H4 (cell line): ENCODE data around the gene SF3B3. TPM values are rescaled to one million over a fixed set of nuclear protein-coding genes. Genes with fewer than 3 reads are reported as not detected.

ENCODE experiments used
- DNase-seq: peaks from one replicate; pipeline ENCODE4 v3.0.0-alpha.2; 2015; ENCODE audit warnings: low spot score
- total RNA-seq: library from RNA; depleted of rRNA; stranded (reverse); fragments of >200 nt; shearing (Covaris generic); gene quantifications from 2 replicates; pipeline ENCODE4 v1.2.3, GENCODE V29; 2014; rRNA removed

Gene SF3B3
- total RNA-seq: 133 and 180 TPM in 2 replicates

DNA sequence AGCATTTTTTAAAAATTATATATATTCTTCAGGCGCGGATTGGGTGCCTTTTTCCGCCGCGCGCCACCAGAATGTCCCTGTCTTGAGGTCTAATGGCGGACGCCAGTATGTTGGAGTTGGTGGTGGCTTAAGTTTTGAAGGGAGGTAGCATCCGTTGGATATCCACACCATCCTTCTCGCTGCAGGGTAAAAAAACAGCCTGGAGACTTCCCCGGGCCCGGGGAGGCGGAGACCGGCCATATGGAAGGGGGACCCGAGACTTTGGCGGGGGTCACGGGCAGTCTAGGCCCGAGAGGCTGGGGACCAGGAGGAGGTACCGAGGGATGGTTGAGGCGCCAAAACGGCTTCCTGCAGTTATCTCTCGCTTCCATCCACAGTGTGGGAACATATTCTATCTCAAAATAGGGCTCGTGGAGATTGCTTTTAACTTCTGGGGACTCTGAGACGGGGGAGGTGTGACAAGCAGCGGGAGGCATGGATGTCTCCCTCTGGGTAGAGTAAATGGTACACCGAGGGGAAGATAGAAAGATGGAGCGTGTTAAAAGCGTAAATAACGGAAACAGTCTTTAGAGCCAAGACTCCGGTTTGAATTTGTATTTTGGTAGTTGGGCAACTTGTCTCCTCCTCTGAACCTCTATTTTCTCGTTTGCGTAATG, at the start of gene SF3B3:
SF3B3 (plus strand) TSS at position 74 of the 656 bp plus-strand sequence. CDS start 2,841 bp downstream, outside the sequence.
- DNase-seq: peak; percentile 39

DNA sequence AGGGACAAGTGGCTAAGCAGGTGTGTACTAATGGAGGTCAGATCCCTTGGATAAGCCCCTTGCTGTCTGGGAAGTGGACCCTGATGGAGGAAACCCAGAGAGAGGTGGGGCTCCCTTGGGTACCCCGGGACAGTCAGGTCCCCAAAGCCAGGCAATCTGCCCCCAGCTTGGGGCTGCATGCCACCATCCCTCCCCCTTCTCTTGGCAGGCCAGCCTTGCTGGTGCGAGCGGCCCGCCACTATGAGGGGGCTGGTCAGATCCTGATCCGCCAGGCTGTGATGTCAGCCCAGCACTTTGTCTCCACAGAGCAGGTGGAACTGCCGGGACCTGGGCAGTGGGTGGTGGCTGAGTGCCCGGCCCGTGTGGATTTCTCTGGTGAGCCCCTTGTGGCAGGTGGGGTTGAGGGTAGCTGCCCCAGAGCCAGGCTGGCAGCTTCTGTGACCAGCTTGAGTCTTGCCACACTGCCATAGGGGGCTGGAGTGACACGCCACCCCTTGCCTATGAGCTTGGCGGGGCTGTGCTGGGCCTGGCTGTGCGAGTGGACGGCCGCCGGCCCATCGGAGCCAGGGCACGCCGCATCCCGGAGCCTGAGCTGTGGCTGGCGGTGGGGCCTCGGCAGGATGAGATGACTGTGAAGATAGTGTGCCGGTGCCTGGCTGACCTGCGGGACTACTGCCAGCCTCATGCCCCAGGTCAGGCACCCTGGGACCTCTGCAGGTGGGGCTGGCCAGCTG, 49.1 kb upstream of the SF3B3 start:
- DNase-seq: no peak

DNA sequence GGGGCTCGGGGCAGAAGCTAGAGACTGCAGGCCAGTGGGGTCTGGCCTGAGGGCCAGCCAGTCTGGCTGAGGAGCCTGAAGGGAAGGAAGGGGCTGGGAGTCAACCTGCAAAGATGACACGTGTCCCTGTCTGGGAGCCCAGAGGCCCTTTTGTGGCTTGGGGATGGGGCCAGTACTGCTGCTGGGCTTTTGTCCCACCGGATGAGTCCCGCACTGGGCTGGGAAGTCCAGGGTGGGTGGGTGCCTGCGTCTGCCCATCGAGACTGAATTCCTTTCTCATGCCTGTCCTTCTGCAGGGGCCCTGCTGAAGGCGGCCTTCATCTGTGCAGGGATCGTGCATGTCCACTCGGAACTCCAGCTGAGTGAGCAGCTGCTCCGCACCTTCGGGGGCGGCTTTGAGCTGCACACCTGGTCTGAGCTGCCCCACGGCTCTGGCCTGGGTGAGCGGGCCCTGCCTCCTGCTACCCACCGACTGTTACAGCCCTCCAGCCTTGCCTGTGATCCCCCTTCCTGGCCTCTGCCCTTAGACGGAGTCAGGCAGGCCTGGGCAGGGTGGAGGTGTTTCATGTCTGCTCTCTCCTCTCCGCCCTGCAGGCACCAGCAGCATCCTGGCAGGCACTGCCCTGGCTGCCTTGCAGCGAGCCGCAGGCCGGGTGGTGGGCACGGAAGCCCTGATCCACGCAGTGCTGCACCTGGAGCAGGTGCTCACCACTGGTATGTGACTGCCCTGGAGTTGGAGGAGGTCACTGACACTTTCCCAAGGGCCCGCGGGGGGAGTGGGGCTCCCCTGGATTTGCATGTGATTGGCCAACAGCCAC, 48.4 kb upstream of the SF3B3 start:
- DNase-seq: no peak

DNA sequence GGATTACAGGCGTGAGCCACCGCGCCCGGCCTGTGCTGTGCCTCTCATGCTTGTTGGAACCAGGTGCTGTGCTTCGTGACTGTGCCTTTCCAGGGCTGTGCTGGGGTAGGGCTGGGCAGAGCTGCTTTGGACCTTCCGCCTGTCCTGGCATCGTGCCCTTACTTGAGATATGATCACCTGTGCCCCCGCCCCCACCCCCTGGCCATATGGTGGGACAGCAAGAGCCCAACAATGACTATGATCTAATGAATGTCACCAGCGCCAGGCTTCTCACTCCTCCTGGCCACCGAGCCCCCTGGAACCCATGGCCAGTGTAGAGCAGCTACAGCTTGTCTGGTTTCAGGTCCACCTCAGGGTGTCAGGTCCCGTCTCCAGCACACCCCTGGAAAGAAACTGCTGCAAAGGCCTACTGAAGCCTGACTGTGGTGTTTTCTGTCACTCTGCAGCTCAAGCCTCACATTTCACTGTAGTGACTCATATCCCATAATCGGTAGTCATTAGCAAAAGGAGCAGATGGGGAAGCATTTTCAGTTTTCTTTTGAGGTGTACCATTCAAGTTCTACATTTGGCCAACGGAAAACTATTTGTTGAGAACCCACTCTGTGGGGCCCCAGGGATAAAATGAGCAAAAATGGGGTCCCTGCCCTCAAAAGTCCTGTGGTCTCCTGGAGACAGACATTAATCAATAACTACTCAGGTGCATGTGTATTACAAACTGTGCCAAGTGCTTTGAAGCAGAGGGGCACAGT, 47.2 kb upstream of the SF3B3 start:
- peak; percentile 66 for DNase-seq

DNA sequence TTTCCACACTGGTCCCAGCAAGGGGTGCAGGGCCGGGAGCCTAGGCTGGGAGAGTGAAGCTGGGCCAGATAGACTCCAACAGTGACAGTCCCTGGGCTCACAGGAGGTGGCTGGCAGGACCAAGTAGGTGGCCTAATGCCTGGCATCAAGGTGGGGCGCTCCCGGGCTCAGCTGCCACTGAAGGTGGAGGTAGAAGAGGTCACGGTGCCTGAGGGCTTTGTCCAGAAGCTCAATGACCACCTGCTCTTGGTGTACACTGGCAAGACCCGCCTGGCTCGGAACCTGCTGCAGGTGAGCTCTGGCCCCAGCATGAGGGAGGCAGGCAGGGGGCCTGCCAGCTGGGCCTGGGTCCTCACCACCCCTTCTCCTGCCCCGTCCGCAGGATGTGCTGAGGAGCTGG, 45.4 kb upstream of the SF3B3 start:
- DNase-seq: no peak

DNA sequence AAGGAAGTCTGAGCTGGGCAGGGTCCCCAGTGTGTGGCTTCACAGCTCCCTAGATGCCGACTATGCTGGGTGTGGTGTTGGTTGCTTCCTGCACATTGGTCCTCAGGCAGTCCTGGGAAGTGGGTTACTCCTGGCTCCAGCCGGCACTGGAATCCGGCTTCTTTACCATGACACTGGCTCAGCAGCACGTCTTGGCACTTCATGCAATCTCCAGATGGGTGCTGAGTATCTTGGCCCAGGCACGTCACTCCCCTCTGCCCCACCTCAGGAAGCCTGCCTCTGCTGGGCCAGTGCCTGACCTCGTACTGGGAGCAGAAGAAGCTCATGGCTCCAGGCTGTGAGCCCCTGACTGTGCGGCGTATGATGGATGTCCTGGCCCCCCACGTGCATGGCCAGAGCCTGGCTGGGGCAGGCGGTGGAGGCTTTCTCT, 44.7 kb upstream of the SF3B3 start:
- no peak for DNase-seq

DNA sequence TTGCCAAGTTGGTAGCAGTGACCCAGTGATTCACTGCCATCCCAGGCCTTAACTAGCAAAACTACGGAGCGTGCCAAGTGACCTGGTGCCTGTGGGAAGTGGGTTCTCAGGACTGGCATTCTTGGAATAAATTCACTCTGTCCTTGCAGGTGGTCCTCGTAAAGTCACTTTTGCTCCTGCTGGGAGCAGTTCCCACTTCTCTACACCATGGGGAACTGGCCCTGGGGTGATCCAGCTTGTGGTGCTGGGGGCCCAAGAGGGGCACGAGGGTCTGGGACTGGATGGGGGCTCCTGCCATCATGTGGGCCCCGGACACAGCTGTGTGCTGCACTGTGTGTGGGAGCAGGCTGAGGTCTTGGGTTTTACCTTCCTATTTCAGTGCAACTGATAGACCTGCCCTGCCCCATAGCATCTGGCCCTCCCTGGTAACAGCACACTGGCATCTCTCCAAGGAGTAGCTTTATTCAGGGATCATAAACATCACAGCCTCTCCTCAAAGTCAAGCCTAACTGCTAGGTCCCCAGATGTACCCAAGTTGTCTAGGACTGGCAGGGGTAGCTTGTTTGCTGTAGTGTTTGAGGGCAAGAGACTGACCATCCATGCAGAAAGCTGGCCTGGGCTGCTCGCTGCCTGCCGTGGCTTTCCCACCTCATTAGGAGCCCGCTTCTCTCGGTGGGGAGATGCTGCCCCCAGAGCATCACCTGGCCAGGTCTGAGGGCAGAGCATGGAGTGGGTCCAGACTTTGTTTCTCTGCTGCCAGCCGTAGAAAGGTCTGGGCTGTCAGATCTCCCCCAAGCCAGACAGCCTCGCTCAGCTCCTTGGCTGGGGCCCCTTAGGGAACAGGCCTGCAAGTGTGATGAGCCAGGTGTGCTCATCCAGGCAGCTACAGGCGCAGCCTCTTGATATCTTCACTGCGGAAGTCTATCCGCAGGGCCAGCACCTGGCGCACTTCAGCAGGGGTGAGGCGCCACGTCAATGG, 43.2 kb upstream of the SF3B3 start:
- no peak for DNase-seq

DNA sequence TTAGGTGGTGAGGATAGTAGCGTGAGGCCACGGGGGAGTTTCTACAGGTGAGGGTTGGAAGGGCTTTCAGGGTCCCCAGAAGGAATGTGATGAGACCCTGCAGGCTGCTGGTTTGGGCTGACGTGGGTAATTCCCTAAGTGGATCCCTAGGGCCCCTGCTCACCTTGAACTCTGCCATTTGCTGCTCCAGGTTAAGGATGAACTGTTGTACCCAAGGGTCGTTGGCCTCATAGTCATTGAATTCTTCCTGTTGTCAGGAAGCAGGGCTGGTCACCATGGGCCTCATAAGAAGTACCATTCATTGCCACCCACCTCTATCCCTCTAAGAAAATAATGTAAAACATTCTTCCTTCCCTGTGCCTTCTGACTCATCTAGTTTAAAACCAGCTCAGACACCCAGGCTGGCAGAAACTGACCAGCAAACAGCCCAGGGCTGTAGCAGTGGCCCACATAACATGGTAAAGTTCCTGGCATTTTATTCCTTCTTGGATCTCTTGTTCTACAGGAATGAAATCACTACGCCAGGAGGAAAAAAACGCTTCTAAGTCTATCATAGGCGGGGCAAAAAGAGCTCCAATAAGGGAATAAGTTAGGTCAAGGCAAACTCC, 41.6 kb upstream of the SF3B3 start:
- no peak for DNase-seq

DNA sequence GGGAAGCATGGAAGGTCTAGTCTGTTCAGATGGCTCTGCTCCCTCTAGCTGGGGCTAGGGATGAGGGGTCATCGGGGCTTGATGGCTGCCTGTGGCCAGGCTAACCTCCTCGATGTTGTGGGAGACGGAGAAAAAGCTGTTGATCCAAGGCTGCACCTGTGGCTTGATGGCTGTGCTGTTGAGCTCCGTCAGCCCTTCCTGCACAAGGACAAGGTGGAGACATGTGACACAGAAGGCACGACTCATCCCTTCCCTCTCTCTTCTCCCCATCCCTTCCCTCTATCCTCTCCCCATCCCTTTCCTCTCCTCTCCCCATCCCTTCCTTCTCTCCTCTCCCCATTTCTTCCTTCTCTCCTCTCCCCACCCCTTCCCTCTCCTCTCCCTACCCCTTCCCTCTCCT, 41.0 kb upstream of the SF3B3 start:
- no peak for DNase-seq

DNA sequence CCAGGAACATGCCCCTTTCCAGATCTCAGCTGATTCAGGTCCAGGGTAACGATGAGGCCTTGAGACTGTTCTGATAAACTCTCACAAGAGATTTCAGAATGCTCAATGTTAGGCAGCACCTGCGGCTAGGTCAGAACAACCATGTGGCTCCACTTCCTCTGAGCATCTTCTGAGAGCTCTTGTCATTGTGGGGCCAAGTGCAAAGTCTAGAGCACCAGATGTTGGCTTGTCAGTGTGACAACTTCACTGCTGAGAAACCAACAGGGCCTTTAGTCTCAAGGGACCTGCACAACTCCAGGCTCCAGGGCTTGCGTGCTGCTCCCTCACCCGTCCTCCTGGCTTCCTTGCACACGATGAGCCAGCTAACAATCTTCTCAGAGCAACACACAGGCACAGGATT, 40.2 kb upstream of the SF3B3 start:
- DNase-seq: no peak

DNA sequence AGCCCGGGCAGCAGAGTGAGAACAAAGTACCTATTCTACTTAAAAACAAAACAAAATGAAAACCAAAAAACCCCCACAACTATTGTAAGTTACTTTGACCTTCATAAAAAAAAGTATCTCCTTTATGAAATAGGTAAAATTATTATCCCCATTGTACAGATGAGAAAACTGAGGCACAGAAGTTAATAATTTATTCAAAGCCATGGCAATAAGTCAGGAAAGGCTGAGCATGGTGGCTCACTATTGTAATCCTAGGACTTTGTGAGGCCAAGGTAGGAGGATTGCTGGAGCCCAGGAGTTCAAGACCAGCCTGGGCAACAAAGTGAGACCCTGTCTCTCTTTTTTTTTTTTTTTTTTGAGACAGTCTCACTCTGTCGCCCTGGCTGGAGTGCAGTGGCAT, 38.7 kb upstream of the SF3B3 start:
- DNase-seq: no peak

DNA sequence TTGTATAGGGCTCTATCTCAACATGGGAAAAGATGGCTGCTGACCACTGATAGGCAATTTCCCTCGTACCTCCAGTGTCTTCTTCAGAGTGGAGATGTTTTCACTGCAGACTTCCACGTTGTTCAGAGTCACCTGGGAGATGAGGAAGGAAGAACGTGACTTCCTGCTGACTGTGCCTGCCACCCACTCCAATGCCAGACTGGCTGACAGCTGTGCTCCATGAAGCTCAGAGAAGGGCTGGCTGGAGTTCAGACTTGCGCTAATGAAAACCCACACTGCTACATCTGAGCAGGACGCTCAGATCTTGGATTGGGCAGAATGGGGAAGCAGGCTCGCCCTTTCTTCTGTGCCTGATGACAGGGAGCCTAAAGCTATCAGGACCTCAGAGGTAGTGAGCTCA, 33.4 kb upstream of the SF3B3 start:
- DNase-seq: no peak

DNA sequence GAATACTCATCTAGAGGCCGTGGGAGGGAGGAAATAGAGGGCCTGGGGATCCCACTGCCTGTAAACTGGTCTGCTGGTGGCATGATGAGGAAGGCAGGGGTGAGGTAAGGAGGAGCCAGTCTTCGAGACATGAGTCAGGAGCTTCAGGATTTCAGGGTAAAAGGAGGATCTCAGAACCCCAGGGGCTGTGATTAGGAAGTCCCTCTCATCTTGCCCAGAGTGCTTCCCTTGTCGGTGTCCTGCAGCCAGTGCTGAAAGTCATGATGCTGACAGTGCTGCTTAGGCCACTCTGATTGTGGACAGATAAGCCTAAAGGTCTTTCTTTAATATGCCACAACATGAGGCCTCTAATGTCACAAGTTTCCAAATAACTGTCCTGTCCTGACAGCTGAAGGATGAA, 29.8 kb upstream of the SF3B3 start:
- no peak for DNase-seq

DNA sequence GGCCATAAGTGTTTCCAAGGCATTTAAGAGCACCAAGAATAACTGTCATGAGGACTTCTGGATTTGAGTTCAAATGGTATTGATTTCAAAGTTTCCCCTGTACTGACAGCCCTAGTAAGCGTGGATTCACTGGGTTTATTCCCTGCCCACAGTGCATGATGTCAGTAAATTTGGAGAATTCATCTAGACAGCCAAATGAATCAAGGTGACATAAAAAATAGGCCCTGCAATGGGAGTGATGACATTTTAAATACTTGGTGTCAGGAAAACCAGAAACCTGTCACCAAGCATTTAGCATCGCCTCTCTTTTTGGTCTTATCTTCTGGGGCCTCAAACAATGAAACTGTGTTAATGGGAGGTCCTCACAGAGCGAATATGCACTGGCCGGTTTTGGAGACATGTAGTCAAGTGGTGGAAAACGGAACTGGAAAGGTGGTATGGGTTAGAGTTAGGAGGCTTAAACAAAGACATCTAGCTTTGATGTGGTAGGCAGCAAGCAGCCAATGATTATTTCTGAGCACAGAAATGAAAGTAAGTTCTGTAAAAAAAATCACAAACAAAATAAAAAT, 29.3 kb upstream of the SF3B3 start:
- no peak for DNase-seq

DNA sequence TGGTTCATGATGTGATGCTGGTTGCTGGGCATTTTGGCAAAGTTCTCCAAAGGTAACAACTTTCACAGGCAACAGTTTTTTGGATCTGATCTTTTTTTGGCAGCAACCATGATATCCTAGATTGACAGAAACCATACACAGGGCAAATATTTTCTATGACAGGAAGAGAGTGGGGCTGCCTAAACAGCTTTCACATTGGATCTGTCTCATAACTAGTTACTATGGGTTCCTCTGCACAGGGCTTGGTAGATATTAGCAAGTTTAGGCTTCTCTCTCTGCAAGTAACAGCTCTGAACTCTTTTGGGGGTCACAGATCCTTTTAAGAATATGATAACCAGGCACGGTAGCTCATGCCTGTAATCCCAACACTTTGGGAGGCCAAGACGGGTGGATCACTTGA, 28.8 kb upstream of the SF3B3 start:
- DNase-seq: no peak

DNA sequence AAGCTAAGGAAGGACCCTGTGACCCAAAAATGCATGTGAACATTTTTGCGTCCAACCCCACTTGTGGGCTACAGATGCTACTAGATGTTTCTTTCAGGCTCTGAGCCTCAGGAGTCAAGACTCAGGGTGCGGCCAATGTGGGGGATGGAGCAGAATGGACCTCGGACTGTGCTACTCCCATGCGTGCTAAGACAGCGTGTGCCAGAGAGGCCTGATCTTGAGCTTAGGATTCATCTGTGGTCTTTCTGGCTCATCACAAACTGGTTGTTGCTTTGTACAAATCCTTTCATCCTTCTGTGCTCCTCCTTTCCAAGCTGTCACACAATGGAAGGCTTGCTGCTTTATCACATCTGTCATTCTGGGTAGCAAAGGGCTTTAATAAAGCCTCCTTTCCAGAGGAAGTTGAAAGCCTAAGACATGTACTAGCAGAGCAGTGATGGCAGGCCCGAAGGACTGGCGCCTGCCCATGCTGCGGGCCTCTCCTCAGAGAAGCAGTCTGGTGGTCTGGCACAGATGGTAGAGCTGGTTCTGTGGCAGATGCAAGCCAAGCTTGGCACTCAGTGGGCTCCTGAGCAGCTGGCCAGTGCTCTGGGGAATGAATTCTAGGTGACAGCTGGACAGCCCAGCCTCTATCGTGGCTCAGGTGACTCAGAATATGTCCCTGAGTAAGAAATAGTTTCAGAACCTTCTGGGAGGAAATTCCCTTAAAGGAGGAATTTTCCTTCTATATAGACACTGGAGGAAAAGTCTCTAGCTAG, 28.0 kb upstream of the SF3B3 start:
- no peak for DNase-seq

DNA sequence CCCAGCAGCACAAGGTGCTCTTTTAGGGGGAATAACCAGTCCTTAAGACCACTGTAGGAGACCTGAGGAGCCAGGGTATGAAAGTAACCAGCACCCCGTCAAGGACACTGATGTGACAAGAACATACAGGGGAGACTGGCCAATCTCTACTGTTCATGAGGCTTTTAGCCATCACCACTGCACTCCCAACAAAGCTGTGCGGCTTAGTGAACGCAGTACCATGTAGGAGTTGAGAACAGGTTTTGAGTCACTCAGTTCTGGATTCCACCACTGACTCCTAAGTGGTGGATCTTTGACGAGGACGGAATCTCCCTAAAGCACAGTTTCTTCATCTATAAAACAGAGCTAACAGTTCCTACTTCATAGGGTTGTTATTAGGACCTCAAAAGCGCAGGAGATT, 27.1 kb upstream of the SF3B3 start:
- DNase-seq: no peak

DNA sequence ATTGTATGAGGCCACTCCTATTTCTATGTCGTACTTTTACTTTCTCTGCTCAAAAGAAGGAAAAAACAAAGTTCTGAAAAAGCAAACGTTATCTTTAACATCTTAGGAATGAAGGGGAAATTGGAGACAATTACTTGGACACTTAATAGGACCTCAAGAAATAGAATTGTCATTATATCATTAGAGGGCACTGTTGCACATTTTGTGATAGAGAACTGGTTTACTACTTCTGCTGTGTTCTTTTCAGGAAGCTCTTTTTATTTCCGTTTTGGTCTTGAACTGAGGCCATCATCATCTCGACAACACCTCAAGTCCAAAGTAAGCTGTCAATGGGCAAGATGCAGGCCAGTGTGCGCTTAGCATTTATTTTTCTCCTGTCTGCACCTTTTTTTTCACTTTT, 14.9 kb upstream of the SF3B3 start:
- no peak for DNase-seq

DNA sequence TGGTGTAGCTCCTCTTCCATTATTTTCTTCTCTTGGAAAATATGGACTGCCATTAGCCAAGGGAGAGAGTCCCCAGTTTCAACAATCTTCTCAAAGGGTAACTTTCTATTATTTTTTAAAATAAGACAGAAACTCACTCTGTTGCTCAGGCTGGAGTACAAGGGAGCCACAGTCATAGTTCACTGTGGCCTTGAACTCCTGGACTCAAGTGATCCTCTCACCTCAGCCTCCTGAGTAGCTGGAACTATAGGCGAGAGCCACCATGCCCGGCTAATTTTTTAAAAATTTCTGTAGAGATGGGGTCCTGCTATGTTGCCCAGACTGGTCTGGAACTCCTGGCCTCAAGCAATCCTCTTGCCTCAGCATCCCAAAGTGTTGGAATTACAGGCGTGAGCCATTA, 13.4 kb upstream of the SF3B3 start:
- no peak for DNase-seq
